Measurements from ENCODE around the gene COLGALT1.

The COLGALT1 gene

GRCh38 chr19:17525141-17525540, 30.3 kb upstream of the COLGALT1 start:
- peaks cover 42% of the 10 kb centered on the region for H3K4me1 ChIP-seq (ENCODE audit: low read depth, poor library complexity, severe bottlenecking)
- H3K79me2 ChIP-seq (ENCODE audit: insufficient read depth, low read depth) = no peaks in the 10 kb centered on the region
- H3K27ac ChIP-seq = no peak overlapping the region
- H4K20me1 ChIP-seq (ENCODE audit: insufficient read depth) = no peaks in the 10 kb centered on the region
- no peaks in the 10 kb centered on the region for H3K36me3 ChIP-seq (ENCODE audit: insufficient read depth)
- H3K4me3 ChIP-seq (IDR thresholded peaks at IDR 0.05; ENCODE audit: insufficient read depth, low read depth, low read length) = no peak overlapping the region
- H3K9ac ChIP-seq = no peak overlapping the region
- H3K4me2 ChIP-seq = no peak overlapping the region
- TF ChIP-seq CTCF (conservative IDR thresholded peaks at IDR 0.05; ENCODE audit: low read depth, low read length) = no peak
- no peak overlapping the region for H2AFZ ChIP-seq (ENCODE audit: low read depth)
- H3K27me3 ChIP-seq (ENCODE audit: insufficient read depth, low read depth) = peaks cover 54% of the 10 kb centered on the region

- H3K79me2 ChIP-seq (ENCODE audit: insufficient read depth, low read depth) = no peaks in the 10 kb centered on the region
- no peak overlapping the region for H2AFZ ChIP-seq (ENCODE audit: low read depth)
- no peak overlapping the region for H3K9ac ChIP-seq
- no peaks in the 10 kb centered on the region for H4K20me1 ChIP-seq (ENCODE audit: insufficient read depth)
- H3K27me3 ChIP-seq (ENCODE audit: insufficient read depth, low read depth) = peaks cover 66% of the 10 kb centered on the region
- H3K4me1 ChIP-seq (ENCODE audit: low read depth, poor library complexity, severe bottlenecking) = peaks cover 42% of the 10 kb centered on the region
- peak overlapping the region; percentile 39; the same call in 1 of the 2 replicates for H3K4me2 ChIP-seq
- H3K36me3 ChIP-seq (ENCODE audit: insufficient read depth) = no peaks in the 10 kb centered on the region
- TF ChIP-seq CTCF (conservative IDR thresholded peaks at IDR 0.05; ENCODE audit: low read depth, low read length) = no peak
- no peak overlapping the region for H3K4me3 ChIP-seq (IDR thresholded peaks at IDR 0.05; ENCODE audit: insufficient read depth, low read depth, low read length)
- H3K27ac ChIP-seq = no peak overlapping the region
Measured at GRCh38 chr19:17526922-17527321, 28.5 kb upstream of the COLGALT1 start.

GRCh38 chr19:17527326-17527725, 28.1 kb upstream of the COLGALT1 start:
- Histone ChIP-seq H3K4me2 (no peak overlapping the region), H3K79me2 (ENCODE audit: insufficient read depth, low read depth) (no peaks in the 10 kb centered on the region), H3K4me3 (IDR thresholded peaks at IDR 0.05; ENCODE audit: insufficient read depth, low read depth, low read length) (no peak overlapping the region), H3K36me3 (ENCODE audit: insufficient read depth) (no peaks in the 10 kb centered on the region), H3K4me1 (ENCODE audit: low read depth, poor library complexity, severe bottlenecking) (peaks cover 42% of the 10 kb centered on the region), H2AFZ (ENCODE audit: low read depth) (no peak overlapping the region), H3K27ac (no peak overlapping the region), H4K20me1 (ENCODE audit: insufficient read depth) (no peaks in the 10 kb centered on the region), H3K27me3 (ENCODE audit: insufficient read depth, low read depth) (peaks cover 68% of the 10 kb centered on the region), H3K9ac (no peak overlapping the region)
- TF ChIP-seq CTCF (conservative IDR thresholded peaks at IDR 0.05; ENCODE audit: low read depth, low read length) = no peak

DNA sequence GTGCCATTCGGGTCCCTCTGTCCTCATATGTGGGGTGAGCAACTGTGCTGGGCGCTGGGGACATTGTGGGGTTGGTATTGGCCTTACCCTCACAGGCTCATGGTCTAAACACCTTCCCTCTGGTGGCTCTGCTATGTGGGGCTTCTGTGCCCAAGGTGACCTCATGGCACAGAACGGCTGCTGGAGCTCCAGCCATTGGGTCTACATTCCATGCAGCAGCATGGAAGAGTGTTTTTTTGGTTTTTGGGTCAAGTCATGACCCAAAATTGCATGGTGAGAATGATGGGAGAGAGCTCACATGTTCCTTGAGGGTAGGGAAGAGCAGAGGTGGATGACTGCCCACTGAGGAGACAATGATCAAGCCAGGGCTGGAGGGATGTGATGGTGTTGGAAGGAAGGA, 26.8 kb upstream of the COLGALT1 start:
- Histone ChIP-seq H3K27ac (no peak overlapping the region), H3K4me3 (IDR thresholded peaks at IDR 0.05; ENCODE audit: insufficient read depth, low read depth, low read length) (no peak overlapping the region), H4K20me1 (ENCODE audit: insufficient read depth) (no peaks in the 10 kb centered on the region), H3K27me3 (ENCODE audit: insufficient read depth, low read depth) (peaks cover 74% of the 10 kb centered on the region), H2AFZ (ENCODE audit: low read depth) (no peak overlapping the region), H3K9ac (no peak overlapping the region), H3K4me1 (ENCODE audit: low read depth, poor library complexity, severe bottlenecking) (peaks cover 31% of the 10 kb centered on the region), H3K79me2 (ENCODE audit: insufficient read depth, low read depth) (no peaks in the 10 kb centered on the region), H3K36me3 (ENCODE audit: insufficient read depth) (no peaks in the 10 kb centered on the region), H3K4me2 (no peak overlapping the region)
- no peak for TF ChIP-seq CTCF (conservative IDR thresholded peaks at IDR 0.05; ENCODE audit: low read depth, low read length)
